ENCODE results near the gene NUDT13. TPM values are rescaled to one million over a fixed set of nuclear protein-coding genes. Genes with fewer than 3 reads are reported as not detected.
A peak's percentile ranks its signal among the peaks of the same experiment; 100 is the strongest.

Gene NUDT13
- total and polyA plus RNA-seq, 9 of the 15 experiments (the other 6 are each of a cell fraction or from before 2014, with no cell fraction given), result 4.7 to 11.1 (median 5.6) TPM

DNA sequence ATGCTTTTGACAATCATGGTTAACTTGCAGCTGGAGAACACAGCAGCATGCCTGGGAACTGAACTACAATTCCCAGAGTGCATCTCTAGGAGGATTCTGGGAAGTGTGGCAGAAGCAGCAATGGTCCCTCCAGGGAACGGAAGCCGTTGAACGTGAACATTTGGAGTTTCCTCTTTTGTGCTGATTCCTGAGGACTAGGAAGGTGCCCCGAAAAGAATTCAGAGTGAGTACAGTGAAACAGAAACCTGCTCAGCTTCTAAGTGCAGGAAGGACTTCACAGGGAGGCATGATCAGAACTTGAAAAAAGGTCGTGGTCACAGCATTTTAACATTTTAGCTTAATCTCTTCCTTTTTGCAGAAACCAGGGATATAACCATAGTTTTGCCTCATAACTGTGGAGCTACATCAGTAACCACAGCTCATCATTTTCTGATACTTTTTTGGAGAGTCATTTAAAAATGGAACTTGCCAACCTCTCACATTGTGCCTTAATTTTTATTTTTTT is at the start of gene NUDT13 (continued):
- TF ChIP-seq, protein P1, sequence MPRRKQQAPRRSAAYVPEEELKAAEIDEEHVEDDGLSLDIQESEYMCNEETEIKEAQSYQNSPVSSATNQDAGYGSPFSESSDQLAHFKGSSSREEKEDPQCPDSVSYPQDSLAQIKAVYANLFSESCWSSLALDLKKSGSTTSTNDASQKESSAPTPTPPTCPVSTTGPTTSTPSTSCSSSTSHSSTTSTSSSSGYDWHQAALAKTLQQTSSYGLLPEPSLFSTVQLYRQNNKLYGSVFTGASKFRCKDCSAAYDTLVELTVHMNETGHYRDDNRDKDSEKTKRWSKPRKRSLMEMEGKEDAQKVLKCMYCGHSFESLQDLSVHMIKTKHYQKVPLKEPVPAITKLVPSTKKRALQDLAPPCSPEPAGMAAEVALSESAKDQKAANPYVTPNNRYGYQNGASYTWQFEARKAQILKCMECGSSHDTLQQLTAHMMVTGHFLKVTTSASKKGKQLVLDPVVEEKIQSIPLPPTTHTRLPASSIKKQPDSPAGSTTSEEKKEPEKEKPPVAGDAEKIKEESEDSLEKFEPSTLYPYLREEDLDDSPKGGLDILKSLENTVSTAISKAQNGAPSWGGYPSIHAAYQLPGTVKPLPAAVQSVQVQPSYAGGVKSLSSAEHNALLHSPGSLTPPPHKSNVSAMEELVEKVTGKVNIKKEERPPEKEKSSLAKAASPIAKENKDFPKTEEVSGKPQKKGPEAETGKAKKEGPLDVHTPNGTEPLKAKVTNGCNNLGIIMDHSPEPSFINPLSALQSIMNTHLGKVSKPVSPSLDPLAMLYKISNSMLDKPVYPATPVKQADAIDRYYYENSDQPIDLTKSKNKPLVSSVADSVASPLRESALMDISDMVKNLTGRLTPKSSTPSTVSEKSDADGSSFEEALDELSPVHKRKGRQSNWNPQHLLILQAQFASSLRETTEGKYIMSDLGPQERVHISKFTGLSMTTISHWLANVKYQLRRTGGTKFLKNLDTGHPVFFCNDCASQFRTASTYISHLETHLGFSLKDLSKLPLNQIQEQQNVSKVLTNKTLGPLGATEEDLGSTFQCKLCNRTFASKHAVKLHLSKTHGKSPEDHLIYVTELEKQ (CRISPR knock-in tag; IDR thresholded peaks at IDR 0.05), result no peak
- TF ChIP-seq YBX1 (IDR thresholded peaks at IDR 0.05) (no peak), BRD9 (IDR thresholded peaks at IDR 0.05; ENCODE audit: low read depth, partially characterized antibody) (no peak), ZSCAN32 (CRISPR knock-in tag; IDR thresholded peaks at IDR 0.05) (no peak), HLTF (IDR thresholded peaks at IDR 0.05) (no peak), MTA2 (IDR thresholded peaks at IDR 0.05; ENCODE audit: low read depth) (no peak), MECOM (CRISPR knock-in tag; IDR thresholded peaks at IDR 0.05) (no peak), POU5F1 (IDR thresholded peaks at IDR 0.05; ENCODE audit: borderline replicate concordance, low read depth, low read length, partially characterized antibody) (peak; percentile 89), MCM3 (IDR thresholded peaks at IDR 0.05) (no peak), POLR2AphosphoS5 (IDR thresholded peaks at IDR 0.05; ENCODE audit: control insufficient read depth, insufficient read depth, low read depth, low read length) (peak; percentile 90)
- TF ChIP-seq, protein P2, sequence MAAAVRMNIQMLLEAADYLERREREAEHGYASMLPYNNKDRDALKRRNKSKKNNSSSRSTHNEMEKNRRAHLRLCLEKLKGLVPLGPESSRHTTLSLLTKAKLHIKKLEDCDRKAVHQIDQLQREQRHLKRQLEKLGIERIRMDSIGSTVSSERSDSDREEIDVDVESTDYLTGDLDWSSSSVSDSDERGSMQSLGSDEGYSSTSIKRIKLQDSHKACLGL (CRISPR knock-in tag; IDR thresholded peaks at IDR 0.05; ENCODE audit: borderline replicate concordance, poor library complexity, severe bottlenecking), result no peak
- TF ChIP-seq, protein P3, sequence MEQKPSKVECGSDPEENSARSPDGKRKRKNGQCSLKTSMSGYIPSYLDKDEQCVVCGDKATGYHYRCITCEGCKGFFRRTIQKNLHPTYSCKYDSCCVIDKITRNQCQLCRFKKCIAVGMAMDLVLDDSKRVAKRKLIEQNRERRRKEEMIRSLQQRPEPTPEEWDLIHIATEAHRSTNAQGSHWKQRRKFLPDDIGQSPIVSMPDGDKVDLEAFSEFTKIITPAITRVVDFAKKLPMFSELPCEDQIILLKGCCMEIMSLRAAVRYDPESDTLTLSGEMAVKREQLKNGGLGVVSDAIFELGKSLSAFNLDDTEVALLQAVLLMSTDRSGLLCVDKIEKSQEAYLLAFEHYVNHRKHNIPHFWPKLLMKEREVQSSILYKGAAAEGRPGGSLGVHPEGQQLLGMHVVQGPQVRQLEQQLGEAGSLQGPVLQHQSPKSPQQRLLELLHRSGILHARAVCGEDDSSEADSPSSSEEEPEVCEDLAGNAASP (IDR thresholded peaks at IDR 0.05), result no peak
- TF ChIP-seq, protein P4, sequence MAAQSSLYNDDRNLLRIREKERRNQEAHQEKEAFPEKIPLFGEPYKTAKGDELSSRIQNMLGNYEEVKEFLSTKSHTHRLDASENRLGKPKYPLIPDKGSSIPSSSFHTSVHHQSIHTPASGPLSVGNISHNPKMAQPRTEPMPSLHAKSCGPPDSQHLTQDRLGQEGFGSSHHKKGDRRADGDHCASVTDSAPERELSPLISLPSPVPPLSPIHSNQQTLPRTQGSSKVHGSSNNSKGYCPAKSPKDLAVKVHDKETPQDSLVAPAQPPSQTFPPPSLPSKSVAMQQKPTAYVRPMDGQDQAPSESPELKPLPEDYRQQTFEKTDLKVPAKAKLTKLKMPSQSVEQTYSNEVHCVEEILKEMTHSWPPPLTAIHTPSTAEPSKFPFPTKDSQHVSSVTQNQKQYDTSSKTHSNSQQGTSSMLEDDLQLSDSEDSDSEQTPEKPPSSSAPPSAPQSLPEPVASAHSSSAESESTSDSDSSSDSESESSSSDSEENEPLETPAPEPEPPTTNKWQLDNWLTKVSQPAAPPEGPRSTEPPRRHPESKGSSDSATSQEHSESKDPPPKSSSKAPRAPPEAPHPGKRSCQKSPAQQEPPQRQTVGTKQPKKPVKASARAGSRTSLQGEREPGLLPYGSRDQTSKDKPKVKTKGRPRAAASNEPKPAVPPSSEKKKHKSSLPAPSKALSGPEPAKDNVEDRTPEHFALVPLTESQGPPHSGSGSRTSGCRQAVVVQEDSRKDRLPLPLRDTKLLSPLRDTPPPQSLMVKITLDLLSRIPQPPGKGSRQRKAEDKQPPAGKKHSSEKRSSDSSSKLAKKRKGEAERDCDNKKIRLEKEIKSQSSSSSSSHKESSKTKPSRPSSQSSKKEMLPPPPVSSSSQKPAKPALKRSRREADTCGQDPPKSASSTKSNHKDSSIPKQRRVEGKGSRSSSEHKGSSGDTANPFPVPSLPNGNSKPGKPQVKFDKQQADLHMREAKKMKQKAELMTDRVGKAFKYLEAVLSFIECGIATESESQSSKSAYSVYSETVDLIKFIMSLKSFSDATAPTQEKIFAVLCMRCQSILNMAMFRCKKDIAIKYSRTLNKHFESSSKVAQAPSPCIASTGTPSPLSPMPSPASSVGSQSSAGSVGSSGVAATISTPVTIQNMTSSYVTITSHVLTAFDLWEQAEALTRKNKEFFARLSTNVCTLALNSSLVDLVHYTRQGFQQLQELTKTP (IDR thresholded peaks at IDR 0.05; ENCODE audit: low read depth in 1 of 2, partially characterized antibody in 2 of 2), result peak; percentile 60 to 99
- TF ChIP-seq, protein P5, sequence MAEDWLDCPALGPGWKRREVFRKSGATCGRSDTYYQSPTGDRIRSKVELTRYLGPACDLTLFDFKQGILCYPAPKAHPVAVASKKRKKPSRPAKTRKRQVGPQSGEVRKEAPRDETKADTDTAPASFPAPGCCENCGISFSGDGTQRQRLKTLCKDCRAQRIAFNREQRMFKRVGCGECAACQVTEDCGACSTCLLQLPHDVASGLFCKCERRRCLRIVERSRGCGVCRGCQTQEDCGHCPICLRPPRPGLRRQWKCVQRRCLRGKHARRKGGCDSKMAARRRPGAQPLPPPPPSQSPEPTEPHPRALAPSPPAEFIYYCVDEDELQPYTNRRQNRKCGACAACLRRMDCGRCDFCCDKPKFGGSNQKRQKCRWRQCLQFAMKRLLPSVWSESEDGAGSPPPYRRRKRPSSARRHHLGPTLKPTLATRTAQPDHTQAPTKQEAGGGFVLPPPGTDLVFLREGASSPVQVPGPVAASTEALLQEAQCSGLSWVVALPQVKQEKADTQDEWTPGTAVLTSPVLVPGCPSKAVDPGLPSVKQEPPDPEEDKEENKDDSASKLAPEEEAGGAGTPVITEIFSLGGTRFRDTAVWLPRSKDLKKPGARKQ (CRISPR knock-in tag; IDR thresholded peaks at IDR 0.05), result no peak
- TF ChIP-seq, protein P6, sequence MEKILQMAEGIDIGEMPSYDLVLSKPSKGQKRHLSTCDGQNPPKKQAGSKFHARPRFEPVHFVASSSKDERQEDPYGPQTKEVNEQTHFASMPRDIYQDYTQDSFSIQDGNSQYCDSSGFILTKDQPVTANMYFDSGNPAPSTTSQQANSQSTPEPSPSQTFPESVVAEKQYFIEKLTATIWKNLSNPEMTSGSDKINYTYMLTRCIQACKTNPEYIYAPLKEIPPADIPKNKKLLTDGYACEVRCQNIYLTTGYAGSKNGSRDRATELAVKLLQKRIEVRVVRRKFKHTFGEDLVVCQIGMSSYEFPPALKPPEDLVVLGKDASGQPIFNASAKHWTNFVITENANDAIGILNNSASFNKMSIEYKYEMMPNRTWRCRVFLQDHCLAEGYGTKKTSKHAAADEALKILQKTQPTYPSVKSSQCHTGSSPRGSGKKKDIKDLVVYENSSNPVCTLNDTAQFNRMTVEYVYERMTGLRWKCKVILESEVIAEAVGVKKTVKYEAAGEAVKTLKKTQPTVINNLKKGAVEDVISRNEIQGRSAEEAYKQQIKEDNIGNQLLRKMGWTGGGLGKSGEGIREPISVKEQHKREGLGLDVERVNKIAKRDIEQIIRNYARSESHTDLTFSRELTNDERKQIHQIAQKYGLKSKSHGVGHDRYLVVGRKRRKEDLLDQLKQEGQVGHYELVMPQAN (IDR thresholded peaks at IDR 0.05; ENCODE audit: borderline replicate concordance), result no peak

Data from K562 (cell line).